GM19468 (cell line): ENCODE data around the gene AVPR2.

Source experiments
- ATAC-seq: cut with Tn5 transposase; IDR thresholded peaks from one replicate; pipeline ENCODE4 v1.9.1; 2021; ENCODE audit warnings: mild to moderate bottlenecking, moderate library complexity, moderate number of reproducible peaks; ENCODE audit not compliant: unreplicated experiment; ENCODE audit errors: extremely low read depth

Gene AVPR2

DNA sequence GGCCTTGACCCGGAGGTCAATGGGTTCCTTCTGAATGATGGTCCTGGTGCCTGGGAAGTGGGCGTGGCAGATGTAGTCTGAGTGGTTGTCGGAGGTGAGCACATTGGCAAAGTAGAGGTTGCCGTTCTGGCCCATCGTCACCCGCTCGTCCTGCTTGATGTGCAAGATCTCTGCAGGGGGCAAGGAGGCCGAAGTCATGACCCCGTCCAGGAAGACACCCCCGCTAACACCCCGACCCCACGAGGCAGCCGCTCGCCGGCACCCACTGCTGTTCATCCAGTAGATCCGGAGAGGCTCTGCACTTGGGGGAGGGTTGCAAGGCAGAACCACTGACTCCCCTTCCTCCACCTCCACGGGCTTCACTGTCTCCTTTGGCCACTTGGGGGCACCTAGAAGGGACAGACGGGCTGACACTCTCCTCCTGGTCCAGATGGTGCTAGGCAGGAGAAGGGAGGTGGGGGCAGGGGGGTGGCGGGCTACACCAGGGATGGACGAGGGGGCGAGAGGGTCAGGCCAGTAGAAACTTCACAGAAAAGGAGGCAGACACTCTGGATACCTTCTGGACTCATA lies 33.6 kb upstream of the AVPR2 start:
- ATAC-seq, result no peak

DNA sequence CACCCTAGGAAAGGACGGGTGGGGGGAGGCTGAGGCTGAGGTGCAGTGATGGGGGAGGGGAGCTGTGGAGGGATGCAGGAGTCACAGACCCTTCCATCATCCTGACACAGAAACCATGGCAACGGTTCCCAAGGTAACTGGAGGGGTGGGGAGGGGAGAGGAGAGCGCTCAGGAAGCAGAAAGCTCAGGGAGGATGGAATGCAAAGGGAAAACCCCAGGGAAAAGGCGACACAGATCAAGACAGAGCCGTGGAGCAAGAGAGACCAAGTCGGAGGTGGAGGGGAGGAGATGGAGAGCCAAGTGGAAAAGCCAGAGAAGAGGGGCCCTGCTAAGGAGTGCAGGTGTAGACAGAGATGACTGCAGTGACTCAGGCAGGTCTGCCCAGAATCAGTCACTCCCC lies 33.0 kb upstream of the AVPR2 start:
- no peak for ATAC-seq

DNA sequence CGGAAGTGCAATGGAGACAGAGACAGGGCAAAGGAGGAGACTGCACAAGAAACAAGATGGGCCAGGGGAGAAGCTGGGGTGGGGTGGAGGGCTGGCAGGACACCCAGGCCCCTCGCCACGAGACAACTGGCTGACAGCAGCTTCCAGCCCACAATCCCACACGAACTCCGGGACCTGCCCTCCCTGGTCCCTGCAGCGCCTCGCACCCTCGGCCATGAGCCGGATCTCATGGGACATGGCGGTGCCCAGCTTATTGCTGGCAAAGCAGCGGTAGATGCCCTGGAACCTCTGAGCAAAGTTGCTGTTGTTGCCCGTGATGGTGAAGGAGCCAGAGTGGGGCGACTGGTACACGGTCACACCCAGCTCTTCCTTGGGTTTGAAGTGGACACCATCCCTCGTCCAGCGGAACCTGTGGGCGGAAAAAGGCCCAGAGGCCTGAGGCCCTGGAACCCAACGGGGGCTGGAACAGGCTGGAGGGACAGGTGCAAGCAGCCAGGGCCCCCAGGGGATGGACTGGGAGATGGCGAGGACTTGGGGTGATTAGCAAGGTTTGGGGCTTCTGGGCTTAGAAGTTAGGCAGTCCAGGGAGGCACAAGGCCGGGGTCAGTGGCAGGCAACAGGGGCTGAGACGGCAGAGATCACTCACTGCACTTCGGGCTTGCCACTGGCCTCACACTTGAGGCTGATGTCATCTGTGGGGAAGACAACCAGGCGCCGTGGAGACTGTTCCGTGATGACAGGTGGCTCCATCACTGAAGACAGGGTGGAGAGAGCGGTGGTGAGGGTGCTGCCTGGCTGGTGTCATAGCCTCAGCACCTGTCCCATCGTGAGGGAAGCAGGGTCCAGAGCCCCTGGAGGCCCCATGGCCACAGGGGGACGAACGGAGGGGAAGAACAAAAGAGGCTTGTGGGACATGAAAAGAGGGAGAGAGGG lies 32.3 kb upstream of the AVPR2 start:
- ATAC-seq, result no peak

DNA sequence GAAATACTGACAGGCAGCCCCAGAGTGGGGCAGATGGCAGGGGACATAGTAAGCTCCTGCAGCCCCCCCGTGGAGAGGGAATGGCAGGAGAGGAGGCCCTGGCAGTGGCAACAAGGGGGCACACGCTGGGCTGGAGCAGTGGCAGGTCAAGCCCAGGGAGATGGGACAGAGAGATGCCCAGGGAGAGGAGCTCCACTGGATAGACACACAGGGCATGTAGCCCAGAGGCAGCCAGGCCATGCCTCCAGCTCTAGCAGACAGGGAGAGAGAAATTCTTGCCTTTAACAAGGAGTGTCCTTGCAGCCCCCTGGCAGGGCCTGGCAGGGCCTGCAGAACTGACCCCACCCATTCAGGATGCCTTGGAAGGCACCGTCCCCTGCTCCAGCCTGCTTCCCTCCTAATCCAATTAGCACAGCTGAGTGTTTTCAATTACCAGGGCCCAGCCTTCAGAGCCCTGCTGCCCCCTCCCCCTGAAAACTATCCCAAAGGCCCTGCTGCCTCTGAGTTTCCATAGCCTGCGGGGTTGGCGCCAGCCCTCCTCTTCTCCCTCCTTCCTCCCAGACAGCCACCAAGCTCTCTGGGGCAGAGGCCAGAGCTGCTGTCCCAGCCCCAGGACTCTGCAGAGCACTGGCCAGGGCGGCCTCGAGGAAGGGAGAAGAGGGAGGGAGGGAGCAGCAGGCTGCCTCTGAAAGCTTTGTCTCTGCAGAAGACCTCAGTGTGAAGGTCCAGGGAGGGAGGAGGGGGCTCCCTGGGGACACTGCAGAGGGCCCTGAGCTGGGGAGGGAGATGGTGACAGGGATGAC lies 31.0 kb upstream of the AVPR2 start:
- no peak for ATAC-seq

DNA sequence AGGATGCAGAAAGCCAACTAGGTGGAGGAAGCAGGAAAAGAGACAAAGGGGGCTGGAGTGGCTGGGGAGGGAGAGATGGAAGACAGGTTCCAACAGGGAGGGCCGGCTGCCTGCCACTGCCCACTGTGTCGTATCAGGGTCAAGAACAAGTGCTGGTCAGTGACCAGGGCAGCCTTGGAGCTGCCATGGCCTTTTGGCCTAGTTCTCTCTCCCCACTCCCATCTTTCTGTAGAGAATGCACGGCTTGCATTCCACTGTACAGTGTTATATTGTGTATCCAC lies 30.4 kb upstream of the AVPR2 start:
- ATAC-seq, result no peak

DNA sequence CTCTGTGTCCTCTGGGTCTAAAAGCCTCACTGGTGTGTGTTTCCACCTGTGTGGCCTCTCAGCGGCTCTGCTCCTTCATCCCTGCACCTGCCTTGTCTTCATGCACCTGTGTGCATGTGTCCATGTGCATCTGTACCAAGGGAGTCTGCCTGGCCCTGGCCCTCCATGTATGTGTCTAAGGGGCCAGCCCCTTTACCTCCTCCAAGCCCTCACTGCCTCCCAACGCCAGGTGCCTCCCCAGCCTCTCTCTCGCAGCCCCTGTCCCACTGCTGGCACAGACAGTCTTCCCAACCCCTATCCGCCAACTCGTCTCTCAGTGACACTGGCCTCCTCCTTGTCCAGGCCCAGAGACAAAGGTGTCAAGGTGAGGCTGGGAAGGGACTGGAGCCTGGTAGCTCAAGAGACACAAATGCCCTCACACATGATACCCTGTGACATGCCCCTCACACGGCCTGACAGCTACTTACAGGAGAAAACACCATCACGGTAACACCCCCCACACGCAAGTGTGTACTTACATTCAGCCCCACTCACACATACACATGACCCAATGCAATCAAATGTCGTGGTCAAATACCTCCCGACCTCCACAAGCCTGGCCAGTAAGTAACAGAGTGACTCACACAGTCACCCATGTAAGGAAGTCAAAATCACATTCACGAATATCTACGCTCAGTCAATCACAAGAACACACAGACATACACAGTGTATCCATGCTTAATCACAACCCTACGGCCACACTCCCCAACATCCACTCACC lies 29.9 kb upstream of the AVPR2 start:
- no peak for ATAC-seq

DNA sequence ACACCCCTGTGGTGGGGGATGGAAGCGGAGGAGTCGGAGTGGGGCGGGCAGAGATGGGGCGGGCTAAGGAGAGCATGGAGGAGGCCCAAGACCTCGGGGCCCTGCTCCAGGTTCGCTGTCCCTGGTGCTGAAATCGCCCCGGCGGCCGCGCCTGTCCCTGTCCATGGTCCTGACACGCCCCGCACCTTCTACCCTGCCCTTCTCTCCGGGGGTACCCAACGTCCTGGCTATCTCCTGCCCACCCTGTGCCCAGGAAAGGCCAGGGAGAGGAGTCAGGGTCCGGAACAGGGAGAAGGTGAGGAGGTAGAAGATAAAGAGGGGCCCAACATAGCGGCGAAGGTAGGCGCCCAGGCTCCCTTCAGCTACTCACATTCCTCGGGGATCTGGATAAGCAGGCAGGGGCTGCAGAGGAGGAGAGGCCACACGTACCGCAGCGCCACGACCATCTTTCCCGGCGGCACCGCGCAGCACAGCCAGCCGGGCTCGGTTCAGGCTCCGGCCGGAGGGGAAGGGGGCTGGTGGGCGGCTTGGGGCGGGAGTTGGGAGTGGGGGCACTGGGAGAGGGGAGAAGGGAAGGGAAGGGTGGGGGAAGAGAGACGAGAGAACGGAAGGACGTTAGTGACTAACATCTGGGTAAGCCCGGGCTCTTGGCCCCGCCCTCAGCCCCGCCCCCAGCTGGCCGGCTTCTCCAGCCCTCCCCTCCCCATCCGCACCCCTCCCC lies 28.9 kb upstream of the AVPR2 start:
- ATAC-seq, result no peak

DNA sequence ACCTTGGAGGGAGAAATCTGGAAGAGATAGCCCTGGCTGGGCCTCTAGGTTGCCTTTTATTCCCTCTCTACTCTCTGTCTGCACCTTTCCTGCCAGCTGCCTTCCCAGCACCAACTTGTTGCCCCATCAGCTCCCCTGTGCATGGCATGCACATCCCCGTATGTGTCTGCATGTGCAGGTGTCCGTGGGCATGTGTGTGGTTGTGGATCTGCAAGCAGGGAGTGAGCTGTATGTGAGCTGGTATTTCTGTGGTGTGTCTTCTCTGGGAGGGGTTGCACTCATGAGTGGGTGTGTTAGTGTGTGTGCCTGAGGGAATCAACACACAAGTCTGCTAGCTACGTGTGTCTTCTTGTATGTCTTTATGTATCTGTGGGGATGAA lies 28.4 kb upstream of the AVPR2 start:
- ATAC-seq, result no peak

DNA sequence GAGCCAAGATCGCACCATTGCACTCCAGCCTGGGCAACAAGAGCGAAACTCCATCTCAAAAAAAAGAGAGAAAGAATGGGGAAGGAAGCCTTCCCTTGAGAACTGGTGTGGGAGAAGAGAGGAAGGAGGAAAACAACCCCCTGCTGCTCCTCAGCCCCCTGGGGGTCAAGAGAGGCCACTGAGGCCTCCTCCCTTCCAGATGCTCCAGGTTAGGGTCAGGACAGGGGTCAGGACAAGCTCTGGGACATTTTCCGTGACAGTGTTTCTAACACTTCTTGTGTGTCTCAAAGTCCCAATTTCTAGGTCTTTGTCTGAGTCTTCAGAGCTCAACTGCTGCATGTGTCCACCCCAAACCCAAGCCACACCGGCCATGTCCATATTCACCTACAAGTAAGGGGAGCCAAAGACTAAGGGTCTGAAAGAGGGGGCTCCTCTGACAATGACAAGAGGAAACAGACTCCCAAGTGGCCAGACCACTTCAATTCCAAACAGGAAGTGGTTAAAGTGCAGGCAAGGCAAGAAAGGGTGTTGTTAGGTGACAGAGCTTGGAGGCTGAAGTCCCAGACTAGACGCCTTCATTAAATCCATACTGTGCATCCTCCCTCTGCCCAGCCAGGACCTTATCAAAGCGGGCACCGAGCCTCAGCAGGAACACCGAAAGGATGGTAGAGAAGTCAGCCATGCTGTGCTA lies 26.8 kb upstream of the AVPR2 start:
- ATAC-seq, result no peak

DNA sequence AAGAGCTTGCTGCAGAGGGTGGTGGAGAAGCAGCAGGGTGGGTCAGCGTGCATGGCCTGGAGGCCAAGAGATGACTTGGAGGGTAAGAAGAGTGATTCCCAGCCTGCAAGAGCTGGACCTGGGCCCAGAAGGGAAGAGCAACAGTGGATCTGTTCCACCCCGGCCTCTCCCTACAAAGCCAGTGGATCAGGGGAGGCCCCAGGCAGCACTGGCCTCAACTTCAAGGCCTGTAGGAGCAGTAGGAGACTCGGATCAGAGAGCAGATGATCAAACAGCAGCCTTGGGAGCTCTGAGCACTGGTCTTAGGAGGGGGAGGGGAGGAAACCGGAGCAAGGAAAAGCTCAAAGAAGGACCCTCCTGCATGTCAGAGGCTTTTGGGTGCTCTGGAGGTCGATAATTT lies 26.1 kb upstream of the AVPR2 start:
- no peak for ATAC-seq

DNA sequence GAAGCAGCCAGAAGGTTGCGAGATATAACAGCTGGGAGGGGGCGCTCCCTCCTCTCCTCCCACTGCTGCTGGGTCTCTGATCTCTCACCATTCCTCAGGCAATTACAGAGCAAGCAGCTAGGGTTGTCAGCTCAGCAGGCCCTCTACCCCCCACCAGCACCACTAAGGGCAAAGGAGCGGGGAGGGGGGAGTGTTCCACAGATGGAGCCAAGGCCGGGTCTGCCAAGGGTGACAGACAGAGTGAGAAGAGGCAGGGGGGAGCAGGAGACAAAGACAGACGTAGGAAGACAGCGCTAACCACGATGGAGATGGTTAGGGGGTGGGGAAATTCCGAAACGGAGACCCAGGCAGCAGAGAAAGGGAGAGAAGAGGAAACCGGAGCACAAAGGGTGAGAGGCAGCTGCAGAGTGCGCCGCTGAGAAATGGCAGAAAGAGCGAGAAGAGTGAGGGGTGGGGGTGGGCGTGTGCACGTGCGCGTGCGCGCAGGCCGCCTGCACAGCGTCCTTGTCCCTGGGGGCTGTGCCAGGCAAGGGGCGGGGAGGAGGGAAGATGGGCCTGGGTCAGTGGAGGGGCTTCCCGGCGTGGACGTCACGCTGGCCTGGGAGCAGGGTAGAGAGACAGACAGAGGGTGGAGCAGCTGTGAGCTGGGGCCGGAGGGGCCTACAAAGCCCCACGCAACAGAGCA lies 25.4 kb upstream of the AVPR2 start:
- ATAC-seq, result no peak

DNA sequence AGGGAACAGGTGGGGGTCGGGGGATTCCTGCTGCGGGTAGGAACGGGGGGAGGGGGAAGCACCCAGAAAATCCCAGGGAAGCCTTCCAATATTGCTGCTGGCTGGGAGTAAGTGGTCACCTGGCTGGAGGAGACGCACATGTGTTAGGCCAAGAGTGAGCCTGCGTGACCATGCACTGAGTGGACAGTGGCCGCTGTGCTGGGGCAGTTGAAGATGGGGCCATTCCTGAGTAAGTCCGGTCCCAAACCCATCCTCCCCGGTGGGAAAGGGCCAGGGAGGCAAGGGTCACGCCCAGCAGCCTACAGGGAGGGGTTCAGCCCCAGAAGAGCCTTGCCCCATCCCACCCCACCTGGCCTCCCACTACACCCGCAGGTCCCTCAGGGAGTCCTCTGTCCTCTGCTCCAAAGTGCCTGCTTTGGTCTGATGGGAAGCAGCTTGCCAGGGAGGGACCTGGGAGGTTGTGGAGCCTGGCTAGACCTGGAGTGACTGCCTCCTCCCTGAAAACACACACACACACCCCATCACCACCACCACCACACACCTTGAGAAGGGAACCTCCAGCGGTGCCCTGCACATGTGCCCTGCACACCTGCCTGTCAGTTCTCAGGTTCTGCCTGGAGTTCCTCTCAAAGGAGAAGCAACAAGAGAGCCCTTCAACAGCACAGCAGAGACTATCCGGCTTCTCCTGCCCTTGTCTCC lies 24.6 kb upstream of the AVPR2 start:
- no peak for ATAC-seq

DNA sequence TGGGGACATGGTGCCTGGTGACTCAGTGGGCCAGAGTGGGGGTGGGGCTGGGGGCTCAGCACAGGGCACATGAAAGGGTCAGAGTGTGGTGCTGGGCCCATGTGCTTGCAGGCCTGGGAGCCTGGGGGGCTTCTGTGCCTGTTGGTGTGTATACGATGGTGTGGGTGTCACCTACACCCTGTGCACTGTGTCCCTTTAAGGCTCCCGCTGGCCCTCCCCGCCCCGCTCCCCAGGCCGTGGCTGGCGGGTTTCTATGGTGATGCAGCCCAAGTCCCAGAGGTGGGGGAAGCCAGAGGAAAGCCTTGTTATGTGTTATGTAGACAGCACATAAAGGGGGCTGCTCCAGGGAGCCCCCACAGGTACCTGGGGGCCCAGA lies 24.0 kb upstream of the AVPR2 start:
- ATAC-seq, result no peak

DNA sequence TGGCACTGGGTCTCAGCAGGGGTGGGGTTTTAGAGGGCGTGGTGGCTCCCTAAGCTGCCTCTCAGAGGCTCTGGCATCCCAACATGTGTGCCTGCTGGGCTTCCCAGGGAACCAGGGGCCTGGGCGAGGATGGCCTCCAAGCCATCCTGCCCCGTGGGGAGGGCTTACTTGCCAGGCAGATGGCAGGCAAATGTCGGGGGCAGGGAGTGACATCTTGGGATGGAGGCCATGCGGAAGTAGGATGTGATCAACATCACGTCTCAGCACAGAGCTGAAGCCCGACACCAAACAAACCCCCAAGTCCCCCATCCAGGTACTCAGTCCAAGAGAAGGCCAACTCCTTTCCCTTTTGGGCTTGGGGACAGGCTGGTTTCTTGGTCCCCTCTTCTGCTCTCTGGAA lies 23.2 kb upstream of the AVPR2 start:
- ATAC-seq, result no peak

DNA sequence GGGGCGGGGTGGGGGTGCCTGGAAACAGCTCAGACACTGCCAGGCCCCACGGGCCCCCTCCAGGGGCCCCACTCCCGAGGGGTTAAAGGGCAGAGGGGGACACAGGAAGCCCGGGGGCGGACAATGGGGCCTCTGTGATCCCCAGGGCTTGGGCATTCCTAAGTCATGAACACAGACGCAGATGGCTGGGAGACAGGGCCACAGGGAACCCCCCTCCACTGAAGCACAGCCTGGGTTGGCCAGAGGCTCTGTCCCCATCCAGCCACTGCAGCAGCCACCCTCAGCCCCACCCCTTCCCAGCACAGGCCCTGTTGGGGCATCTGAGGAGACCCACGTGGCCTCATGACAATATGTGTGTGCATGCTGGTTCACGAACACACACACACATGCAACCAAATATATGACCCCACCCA lies 22.4 kb upstream of the AVPR2 start:
- ATAC-seq, result no peak

DNA sequence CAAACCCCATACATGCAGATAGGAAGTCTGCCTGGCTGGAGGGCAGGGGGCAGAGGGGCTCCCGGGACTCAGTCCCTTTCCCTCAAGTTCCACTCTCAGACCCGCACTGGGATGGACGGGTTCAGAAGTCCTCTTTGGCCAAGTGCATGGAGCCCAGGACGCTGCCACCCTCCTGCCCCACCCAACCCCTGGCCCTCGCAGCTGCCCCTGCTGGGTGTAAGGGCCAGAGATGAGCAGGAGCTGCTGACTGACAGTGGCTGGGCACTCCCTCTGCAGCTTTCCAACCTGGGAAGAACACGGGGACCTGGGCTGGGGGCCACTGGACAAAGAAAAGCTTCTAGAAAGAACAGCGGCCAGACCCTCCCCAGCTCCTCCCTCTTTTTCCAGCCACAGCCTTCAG lies 21.9 kb upstream of the AVPR2 start:
- ATAC-seq, result no peak

DNA sequence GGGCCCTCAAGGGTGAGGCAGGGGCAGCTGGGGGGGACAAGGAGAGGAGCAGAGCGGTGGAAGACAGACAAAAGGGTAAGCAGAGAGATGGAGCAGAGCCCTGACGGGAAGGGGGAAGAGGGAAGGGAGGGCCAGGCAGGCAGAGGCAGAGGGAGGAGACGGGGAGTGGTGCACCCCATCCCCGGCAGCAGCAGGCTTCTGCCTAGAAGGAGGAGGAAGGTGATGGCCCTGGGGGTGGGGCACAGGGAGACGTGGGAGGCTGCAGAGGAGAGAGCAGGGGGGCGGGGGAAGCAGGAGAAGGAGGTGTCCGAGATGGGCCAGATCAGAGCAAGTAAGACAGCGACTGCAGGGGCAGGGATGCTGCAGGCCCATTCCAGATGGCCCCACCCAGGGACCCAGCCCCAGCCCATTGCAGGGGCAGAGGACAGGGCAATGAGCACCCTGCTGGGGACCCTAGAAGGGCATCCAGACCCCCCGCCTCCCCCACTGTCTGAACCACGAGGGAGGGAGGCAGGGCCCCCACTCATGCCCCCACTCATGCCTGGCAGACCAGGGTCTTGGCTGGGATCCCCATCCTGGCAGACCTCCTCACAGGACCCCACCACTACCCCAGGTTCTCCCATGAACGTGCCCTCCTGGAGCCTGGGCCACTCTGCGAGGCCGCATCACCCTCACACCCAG lies 21.2 kb upstream of the AVPR2 start:
- ATAC-seq, result no peak

DNA sequence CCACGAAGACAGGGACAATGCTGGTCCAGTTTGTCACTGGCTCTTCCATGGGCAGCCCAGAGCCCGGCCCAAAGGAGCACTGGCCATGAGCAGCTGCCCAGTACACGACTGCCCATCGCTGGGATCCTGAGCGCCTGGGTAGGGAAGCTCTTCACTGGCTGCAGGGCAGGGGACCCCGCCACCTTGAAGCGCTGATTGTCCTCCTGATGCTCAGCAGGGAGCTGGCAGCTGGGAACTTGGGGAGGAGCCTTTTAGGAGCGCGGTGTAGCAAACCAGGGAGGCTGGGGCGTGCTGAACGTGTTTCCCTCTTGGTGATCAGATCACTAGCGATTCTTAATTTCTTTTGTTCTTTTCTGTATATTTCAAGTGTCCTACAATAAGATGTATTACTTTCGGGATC lies 20.3 kb upstream of the AVPR2 start:
- no peak for ATAC-seq
